ENCODE results near the gene QSOX2.
A peak's percentile ranks its signal among the peaks of the same experiment; 100 is the strongest.
"Not testable (repeated sequence)": the region's sequence is repeated elsewhere in the genome, so short reads cannot be mapped to it uniquely, and the experiment has no call there.

Gene QSOX2

DNA sequence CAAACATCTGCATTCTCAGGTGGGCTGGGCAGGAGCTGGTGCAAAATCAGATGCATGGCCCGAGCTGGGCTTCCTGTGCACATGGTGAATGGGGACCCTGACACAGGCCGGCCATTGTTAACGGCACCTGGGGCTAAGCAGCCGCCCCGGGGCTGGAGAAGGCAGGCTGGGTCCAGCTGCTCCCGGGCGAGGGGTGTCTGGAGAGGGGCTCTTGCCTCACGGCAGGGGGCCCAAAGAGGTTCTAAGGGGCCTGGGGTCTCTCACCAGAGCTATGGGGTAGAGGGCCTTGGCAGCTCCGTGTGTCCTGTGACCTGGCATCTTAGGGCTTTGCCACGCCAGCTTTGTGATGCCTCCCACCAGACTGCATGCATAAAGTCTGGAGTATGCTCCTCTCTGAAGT lies 5.1 kb upstream of the QSOX2 start:
- DNase-seq, result no peak

DNA sequence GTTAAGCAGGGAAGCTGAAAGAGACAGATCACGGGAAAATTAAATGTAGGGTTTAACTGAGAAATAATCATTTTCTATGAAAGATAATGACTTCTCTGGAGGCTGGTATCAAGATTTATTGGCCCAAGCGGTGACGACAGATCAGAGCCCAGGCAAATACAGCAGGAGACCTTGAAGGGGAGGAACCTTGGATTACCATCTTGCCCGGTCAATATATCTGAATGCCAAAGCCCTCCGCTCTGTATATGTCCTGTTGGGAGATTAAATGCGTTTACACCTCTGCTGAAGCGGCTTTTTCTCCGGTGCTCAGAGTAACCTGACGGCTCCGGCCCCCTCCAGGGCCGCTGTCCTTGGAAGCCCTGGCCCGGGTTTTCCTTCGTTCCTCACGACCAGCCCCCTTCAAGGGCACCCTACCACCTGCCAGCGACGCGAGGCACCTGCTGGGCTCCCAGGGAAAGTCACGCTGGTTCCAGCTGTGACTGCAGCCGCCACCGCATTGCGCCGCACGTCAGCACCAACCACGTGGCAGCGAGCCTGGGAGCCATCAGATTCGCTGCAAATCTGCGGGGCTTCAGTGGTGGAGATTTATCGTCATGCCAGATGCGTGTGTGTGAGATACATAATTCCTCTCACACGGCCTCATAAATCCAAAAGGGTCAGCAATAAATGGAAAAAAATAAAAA lies 4.4 kb upstream of the QSOX2 start:
- no peak for DNase-seq

DNA sequence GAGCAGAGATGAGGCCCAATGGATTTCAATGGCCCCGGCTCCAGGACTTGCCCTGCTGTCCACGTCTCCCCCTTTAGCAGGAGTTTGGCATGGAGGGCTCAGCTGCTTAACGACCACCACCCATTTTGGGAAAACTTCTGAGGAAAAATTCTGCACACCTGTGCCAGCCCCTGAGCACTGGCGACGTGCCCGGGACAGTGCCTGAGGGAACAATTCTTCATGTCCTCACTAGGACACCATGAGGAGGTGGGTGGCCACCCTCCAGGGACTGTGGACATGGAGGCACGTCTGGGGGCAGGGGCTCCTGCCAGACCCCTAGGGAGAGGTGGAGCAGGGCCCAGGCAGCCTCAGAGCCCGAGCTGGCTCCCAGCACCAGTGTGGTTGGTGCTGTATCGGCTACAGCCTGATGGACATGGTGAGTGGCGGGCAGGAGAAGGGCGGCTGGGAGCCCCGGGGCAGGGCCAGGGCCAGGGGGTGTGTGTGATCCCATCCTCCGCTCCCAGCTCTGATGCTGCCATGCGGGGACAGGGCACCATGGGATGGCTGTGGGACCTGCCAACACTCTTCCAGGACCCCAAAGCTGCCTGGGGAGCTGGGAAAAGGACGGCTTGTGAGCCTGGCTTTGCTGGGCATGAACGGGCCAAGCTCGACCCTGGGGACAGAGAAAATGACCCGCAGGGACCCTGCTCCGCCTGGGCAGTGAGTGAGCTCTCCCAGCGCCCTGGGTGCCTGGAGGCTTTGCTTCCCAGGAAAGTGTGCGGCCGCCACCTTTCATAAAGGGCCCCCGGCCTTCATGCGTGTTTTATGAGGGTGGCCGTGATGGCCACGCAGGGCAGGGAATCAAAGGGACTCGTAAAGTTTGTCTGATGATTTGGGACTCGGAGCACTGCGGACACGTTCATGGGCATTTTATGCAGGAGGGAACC lies 3.6 kb upstream of the QSOX2 start:
- no peak for DNase-seq

DNA sequence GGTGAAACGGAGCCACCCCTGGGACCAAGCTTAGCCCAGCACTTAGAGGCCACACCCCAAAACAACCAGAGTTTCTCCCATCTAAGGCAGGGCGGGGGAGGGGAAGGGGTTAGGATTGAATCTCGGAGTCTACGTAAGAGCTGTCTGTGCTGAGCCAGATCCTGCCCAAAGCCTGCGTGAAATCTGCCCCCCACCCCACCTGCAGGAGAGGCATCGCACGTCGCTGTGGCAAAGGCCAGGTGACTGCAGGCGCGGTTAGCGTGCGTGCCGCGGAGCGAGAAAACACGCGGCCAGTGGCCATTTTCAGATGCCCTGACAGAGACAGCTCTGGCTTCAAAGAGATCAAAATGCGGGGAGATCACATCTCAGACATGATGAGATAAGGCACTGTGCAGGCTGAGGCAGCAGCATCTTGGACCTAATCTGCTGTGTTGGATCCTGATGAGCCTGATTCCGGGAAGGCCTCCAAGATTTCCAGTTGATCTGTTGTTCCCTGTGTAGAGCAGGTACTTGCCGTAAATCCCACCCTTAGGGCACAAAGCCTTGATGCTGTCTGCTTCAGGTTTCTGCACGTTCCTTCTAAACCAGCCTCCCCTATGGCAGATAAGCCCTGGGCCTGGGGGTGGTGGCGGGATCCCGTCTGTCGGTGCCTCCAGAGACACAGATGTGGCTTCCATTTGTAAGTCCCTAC lies 2.5 kb upstream of the QSOX2 start:
- DNase-seq, result no peak

DNA sequence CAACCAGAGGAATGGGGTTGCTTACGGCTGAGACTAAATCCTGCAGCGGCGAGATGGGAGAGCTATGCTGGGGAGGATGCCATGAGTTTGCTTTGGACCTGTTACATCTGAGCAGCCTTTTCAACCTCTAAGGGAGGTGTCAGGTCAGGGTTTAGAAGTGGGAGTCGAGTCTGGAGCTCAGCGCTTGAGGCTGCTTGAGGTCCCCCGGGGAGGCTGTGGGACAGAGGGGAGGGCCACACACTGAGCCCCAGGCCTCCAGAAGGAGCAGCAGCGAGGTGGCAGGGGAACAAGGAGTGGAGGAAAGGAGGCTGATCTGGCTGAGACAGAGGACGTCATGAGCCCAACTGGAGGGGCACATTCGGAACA lies 1.9 kb upstream of the QSOX2 start:
- DNase-seq, result no peak

DNA sequence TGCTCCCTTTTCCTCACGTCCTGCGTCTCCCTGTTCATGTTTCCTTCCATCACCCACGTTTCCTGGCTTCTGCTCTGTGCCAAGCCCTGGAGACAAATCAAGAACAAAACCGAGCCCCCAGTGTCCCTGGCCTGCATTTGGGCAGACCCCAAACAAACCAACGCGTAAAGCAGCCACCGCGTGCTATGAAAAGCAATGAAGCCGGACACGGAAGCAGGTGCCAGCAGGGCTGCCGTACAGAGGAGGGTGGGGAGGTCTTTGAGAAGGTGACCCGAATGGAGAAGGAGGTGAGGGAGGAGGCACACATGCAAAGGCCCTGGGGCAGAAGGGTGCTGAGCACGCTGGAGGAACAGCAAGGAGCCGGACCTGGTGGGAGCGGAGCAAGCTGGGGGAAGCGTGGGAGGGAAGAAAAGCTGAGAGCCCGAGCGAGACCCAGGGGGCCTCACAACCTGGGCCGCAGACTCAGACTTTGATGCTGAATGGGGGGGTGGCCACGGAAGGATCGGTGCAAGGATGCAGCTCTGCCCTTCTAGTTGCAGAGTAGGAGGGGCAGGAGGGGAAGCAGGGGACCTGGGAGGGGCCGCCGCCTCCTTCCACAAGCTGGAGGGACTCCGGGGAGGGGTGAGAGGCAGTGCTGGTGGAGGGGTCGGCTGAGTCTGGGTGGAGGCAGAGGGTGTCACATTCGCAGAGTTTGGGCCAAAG lies 1.4 kb upstream of the QSOX2 start:
- DNase-seq, result no peak

DNA sequence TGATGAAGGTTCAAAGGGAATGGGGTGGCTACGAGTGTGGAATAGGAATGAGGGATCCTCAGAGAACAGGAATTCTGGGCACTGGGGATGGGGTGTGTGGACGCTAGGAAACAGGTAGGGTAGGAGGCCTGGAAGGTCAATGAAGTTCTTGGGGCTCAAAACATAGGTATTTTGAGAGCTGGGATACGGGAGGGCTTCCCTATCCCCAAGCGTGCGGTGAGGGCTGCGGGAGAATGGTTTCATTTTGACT lies 718 bp downstream of the QSOX2 start:
- no peak for DNase-seq

DNA sequence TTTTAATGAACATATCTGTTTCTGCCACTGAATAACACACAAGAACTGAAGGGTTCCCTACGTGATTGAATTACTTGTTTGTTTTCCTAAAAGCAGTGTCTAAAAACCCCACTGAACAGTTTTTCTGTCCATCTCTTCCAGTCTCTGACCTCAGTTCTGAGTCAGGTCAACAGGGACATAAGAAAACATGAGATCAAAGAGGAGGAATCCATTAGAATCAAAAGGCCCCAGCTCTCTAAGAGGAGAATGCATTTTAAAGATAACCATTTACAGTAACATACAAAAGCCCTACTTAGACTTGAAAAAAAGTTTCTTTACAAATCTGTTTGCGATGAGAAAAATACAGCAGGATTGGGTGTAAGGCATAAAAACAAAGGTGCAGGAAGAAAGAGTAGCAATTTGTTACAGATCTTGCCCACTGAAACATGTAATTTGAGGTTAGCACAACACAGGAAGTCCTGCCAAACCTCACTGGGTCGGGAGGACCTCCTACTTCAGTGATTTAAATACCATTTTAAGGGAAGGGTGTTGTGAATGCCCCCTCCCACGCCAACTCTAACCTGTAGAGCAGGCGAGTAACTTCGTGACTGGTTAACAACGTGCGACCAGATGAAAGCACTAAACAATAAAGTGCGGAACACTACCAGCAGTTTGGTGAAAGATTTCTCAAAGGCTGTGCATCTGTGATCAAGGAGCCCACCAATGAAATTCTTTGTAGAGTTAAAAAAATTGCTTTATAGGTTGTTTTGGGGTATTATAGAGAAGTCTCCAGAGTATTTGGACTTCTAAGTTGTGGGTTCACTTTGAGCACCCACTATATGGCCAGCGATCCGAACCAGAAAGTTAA lies 1.3 kb downstream of the QSOX2 start:
- DNase-seq, result peak; percentile 66

DNA sequence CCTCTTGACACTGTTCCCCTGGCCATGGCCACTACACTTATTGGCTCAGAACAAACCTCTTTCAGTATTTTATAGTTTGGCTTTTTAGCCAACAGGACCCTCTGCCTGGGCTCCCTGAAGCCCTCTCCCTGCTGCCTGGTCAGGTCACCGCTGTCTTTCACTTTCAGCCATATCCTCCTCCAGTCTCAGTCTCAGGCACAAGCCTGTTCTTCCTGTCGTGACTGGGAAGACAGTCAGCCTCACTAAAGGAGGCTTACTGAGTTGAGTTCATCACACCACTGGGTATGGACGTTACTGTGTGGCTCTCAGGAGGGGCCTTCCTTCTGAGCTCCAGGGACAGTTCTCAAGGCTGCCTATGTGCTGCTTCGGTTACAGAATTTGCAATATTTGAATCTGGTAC lies 2.0 kb downstream of the QSOX2 start:
- DNase-seq, result no peak

DNA sequence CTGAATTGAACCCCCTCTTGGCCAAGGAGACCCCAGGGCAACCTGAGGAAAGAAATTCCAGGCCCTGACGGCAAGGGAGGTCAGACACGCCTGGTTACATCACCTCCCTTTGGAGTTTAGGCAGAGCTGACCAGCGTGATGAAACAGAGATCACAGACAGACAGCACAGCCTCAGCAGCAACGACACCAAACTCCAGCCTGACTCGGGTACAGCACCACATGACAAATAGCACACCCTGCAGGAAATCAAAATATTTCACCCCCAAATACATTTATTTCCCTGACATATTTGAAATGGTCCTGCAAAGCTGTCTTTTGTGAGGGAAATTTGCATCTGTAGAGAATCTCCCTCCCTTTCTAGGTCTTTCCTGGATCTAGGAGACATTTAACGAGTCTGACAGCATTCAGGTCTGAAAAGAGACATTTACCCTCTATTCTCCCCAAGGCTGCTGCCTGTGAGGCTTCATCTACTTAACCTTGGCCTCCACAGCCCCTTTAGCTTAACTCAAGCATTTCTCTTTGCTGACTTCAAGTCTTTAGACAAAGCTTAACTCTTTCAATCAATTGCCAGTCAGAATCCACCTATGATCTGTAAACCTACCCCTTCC lies 2.6 kb downstream of the QSOX2 start:
- no peak for DNase-seq

DNA sequence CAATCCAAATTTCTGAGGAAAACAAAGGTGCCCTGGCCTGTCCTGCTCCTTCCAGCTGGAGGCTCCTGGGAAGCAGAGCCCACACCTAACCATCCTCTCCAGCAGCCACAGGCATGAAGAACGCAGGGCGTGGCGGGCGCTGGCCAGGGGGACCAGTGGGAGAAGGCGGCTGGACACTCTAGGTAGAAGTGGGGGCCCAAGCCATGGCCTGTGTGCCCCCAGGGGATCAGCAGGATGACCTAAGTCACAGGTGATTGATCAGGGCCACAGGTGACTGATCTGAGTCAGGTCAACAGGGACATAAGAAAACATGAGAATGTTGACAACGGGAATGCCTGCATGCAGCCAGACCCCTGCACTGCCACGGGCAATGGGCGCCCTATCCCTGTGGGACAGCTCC lies 3.4 kb downstream of the QSOX2 start:
- DNase-seq, result no peak

DNA sequence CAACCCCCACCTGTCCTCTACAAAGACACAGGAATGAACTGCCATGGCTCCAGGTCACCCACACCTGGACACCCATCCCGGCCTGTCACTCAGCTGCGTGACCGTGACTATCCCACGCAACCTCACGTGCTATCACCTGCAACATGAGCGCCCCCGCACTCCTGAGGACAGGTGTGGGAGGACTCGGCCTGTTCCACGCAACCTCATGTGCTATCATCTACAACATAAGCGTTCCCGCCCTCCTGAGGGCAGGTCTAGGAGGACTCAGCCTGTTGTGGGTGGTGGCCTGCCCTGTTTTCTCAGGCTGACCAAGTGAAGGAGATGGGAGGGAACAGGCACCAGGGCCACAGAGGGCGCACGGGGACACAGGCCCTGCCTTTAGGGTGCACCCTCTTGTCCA lies 4.1 kb downstream of the QSOX2 start:
- no peak for DNase-seq

DNA sequence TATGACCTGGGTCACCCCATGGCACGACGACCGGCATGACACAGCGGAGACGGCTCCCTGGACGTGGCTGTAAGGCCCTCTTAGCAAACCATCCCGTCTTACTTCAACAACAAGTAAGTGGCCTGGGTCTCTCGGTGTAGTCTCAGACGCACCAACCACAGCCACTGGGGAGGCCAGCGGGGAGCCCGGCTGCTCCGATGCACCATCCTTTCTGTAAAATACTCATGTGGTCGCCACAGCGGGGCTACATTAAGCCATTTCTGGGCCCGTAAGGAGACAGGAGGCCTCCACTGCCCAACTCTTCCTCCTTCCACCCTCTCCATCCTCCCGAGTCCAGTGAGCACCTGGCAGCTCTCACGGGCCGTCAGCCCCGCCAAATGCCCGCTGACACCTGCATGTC lies 4.7 kb downstream of the QSOX2 start:
- DNase-seq, result no peak

DNA sequence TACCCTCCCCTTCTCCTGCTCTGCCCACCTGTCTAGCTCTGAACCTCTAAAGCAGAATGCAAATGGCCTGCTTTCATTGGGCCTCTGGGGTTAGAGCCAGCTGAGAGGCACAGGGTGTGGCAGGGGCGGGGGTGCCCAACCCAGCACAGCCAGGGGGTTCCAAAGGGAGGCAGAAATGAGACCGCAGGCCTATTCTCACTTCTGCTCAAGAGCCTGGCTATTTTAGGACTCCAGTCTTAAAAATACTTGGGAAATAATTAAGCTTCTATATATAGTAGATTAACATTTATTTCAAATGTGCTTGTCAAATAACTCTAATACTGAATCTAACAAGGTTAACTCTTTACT lies 5.7 kb downstream of the QSOX2 start:
- no peak for DNase-seq

DNA sequence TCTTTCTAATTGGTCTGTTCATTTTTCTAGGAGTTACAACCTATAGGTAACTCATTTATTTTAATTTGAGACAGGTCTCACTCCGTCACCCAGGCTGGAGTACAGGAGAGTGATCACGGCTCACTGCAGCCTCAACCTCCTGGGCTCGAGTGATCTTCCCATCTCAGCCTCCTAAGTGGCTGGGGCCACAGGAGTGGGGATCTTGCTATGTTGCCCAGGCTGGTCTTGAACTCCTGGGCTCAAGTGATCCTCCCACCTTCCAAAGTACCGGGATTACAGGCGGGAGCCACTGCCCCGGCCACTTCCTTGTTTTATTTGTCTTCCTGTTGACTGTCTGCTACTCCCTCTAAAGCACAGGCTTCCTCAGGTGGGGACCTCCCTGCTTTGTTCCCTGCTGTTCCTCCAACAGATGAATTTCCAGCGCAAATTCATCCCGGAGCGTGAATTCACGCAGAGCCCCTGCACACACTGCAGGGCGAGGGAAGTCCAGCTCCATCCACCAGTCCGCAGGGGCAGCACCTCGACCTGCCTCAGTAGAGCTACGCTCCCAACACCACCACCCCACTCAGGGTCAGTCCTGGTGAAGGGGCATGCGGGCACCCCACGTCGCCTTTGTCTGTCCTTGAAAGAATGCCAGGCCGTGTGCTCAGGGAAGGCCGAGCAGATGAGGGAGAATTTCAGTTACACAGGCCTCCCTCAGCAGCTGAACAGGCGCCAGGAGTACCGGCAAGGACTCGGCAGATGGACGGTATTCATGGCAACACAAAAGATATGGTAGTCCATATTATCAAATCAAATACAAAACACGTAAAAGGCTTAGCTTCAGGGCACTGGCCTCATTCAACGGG lies 6.3 kb downstream of the QSOX2 start:
- DNase-seq, result no peak

DNA sequence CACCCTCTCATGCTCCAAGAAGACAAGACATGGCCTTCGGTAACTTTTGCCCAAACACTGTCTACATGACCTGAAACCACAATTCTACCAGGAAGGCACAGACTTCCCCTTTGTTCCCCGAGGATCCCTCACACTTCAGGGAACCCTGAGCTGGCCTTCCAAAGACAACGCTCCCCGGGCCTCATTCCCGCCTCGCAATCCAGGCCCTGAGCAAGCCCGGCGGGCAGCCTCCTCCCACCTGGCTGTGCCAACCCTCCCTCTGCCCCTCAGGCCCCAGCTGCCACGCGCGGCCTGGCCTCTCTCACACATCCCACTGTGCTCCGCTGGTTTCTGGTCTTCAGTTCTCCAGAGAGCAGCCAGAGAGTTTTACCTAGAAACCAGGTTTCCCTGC lies 7.3 kb downstream of the QSOX2 start:
- no peak for DNase-seq

DNA sequence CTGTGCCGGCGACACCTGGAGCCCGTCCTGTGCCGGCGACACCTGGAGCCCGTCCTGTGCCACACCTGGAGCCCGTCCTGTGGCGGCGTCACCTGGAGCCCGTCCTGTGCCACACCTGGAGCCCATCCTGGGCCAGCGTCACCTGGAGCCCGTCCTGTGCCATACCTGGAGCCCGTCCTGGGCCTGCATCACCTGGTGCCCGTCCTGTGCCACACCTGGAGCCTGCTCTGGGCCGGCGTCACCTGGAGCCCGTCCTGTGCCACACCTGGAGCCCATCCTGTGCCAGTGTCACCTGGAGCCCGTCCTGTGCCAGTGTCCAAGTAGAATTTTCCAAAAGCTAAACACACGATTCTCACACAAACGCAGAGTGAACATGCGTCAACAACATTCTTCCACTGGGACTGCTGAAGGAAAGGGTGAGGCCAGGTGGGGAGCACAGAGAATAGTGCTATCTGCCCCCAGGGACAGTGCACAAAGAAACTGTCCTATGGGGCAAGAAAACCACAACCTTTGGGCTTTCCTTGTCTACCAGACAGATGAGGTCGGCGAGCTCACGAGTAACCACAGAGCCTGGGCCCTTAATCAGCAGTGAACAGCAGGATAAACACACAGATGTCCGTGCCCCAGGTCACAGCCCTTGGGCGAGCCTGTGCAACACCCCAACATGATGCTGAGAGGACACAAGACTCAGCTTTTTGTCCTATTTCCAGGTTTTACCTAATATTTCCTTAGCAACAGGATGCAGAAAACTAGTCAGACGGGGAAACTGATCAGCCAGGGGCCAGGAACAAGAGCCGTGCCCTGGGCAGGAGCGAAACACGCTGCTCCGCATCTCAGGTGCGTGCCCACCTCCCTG lies 7.9 kb downstream of the QSOX2 start:
- DNase-seq, result no peak

DNA sequence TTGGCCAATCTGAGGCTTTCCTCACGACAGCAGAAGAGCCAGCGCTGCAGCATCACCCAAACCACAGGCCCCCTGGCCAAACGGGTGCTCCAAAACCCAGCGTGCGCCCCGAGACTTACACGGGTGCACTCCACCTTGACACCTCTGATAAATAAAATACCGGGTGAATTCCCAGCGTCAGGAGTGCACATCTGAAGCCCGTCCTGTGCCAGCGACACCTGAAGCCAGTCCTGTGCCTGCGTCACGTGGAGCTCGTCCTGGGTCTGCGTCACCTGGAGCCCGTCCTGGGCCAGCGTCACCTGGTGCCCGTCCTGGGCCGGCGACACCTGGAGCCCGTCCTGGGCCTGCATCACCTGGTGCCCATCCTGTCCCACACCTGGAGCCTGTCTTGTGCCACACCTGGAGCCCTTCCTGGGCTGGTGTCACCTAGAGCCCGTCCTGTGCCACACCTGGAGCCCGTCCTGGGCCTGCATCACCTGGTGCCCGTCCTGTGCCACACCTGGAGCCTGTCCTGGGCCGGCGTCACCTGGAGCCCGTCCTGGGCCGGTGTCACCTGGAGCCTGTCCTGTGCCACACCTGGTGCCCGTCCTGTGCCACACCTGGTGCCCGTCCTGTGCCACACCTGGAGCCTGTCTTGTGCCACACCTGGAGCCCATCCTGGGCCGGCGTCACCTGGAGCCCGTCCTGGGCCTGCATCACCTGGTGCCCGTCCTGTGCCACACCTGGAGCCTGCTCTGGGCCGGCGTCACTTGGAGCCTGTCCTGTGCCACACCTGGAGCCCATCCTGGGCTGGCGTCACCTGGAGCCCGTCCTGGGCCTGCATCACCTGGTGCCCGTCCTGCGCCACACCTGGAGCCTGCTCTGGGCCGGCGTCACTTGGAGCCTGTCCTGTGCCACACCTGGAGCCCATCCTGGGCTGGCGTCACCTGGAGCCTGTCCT lies 8.9 kb downstream of the QSOX2 start:
- not testable (repeated sequence) for DNase-seq
